ENCODE data around the gene ZDHHC14. TPM values are rescaled to one million over a fixed set of nuclear protein-coding genes. Genes with fewer than 3 reads are reported as not detected.
"Not testable (repeated sequence)": the region's sequence is repeated elsewhere in the genome, so short reads cannot be mapped to it uniquely, and the experiment has no call there.

Gene ZDHHC14
- total and polyA plus RNA-seq, 7 donors = 2.4 to 12.6 (median 9.6) TPM

- no peaks in the 10 kb centered on the region for H3K4me1 ChIP-seq
- no peak overlapping the region for H3K4me3 ChIP-seq
- intact Hi-C loops (cut with DNase I) = no loop called here
- no peak overlapping the region for H3K27ac ChIP-seq
- TF ChIP-seq EP300 (IDR thresholded peaks at IDR 0.05) (no peak), CTCF (IDR thresholded peaks at IDR 0.05) (no peak)
- WGBS, 2 donors = 75 to 83% methylated on average over 6 of the region's 6 CpGs
- peaks cover 0 to 8% (median 0%) of the 10 kb centered on the region in 4 donors for H3K9me3 ChIP-seq
- no peaks in the 10 kb centered on the region for H3K36me3 ChIP-seq
- H3K27me3 ChIP-seq = no peaks in the 10 kb centered on the region
- DNase-seq = no peak
These were observed 12.8 kb downstream of the ZDHHC14 start for GRCh38 chr6:157393669-157394327.

GRCh38 chr6:157395199-157395598, 14.2 kb downstream of the ZDHHC14 start:
- H3K9me3 ChIP-seq; DNase-seq; H3K36me3 ChIP-seq; intact Hi-C loops (cut with DNase I); H3K4me3 ChIP-seq; H3K4me1 ChIP-seq; H3K27ac ChIP-seq; H3K27me3 ChIP-seq: not testable (repeated sequence)
- 96 to 98% methylated on average over 11 of the region's 11 CpGs for WGBS, 2 donors

- intact Hi-C loops (cut with DNase I) = no loop called here
- Histone ChIP-seq H3K27me3 (no peaks in the 10 kb centered on the region), H3K9me3 (peaks cover 0 to 2% (median 0%) of the 10 kb centered on the region in 4 donors), H3K27ac (no peak overlapping the region), H3K4me1 (no peaks in the 10 kb centered on the region), H3K36me3 (no peaks in the 10 kb centered on the region), H3K4me3 (no peak overlapping the region)
- 92 to 97% methylated on average over 3 of the region's 3 CpGs for WGBS, 2 donors
- DNase-seq = no peak
- no peak for TF ChIP-seq EP300 (IDR thresholded peaks at IDR 0.05)
- TF ChIP-seq POLR2A (IDR thresholded peaks at IDR 0.05) = no peak
- no peak for TF ChIP-seq CTCF (IDR thresholded peaks at IDR 0.05)
- TF ChIP-seq POLR2AphosphoS5 (IDR thresholded peaks at IDR 0.05) = no peak
These were observed 15.0 kb downstream of the ZDHHC14 start for GRCh38 chr6:157396026-157396425.

- H3K4me1 ChIP-seq = no peaks in the 10 kb centered on the region
- no peak overlapping the region for H3K4me3 ChIP-seq
- no peak overlapping the region for H3K27ac ChIP-seq
- intact Hi-C loops (cut with DNase I) = no loop called here
- no peak for TF ChIP-seq CTCF (IDR thresholded peaks at IDR 0.05)
- TF ChIP-seq POLR2A (IDR thresholded peaks at IDR 0.05) = no peak
- no peak for TF ChIP-seq POLR2AphosphoS5 (IDR thresholded peaks at IDR 0.05)
- no peak for TF ChIP-seq EP300 (IDR thresholded peaks at IDR 0.05)
- WGBS, 2 donors = 92 to 97% methylated on average over 9 of the region's 9 CpGs
- H3K36me3 ChIP-seq = no peaks in the 10 kb centered on the region
- no peaks in the 10 kb centered on the region for H3K27me3 ChIP-seq
- H3K9me3 ChIP-seq = no peaks in the 10 kb centered on the region
- no peak for DNase-seq
These were observed 16.7 kb downstream of the ZDHHC14 start for GRCh38 chr6:157397660-157398059.

- whole genome bisulfite sequencing, 2 donors = 44 to 48% methylated on average over 2 of the region's 2 CpGs
- Histone ChIP-seq H3K9me3 (no peaks in the 10 kb centered on the region), H3K4me1 (no peaks in the 10 kb centered on the region), H3K27me3 (no peaks in the 10 kb centered on the region), H3K27ac (no peak overlapping the region), H3K36me3 (no peaks in the 10 kb centered on the region), H3K4me3 (no peak overlapping the region)
- TF ChIP-seq POLR2A (IDR thresholded peaks at IDR 0.05) (no peak), CTCF (IDR thresholded peaks at IDR 0.05) (no peak)
- no peak for DNase-seq
- intact Hi-C loops (cut with DNase I) = no loop called here
These were observed 17.2 kb downstream of the ZDHHC14 start for GRCh38 chr6:157398151-157398550.
